GM21723 (cell line): ENCODE results near the gene CLEC18C.
"Not testable (repeated sequence)": the region's sequence is repeated elsewhere in the genome, so short reads cannot be mapped to it uniquely, and the experiment has no call there.

Source experiments
- ATAC-seq: cut with Tn5 transposase; IDR thresholded peaks from one replicate; pipeline ENCODE4 v1.9.1; 2021; ENCODE audit warnings: mild to moderate bottlenecking, moderate library complexity; ENCODE audit not compliant: unreplicated experiment

CLEC18C gene

DNA sequence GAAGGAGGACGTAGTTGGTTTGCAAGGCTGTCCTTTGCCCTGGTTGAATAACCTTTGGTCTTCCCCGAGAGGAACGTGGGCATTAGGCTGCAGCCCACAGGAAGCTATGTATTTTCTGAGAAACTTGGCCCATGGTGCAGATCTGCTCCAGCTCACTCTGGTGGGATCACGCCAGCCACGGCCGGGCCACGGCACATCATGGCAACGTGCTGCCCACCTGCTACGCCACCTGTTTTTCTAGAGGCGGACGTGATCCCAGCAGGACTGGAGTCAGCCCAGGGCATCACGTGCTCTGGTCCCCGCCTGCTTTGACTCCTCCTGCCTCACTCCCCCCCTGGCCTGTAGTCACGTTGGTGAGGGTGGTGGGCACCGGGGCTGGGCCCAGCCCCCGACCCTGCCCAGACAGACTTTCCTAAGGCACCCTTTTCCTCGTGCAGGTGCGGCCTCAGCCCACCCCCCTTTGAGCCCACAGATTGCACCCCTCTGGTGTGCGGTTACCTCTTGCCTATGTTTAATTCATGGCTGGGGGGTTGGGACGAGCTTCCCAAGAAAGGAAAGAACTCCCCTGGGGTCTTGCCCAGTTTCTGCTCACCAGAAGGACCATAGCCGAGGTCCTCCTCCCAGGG, at the start of gene CLEC18C:
Gene CLEC18C (plus strand): TSS at position 576 of the 626 bp plus-strand sequence. CDS start 492 bp downstream, outside the sequence.
- ATAC-seq: not testable (repeated sequence)

DNA sequence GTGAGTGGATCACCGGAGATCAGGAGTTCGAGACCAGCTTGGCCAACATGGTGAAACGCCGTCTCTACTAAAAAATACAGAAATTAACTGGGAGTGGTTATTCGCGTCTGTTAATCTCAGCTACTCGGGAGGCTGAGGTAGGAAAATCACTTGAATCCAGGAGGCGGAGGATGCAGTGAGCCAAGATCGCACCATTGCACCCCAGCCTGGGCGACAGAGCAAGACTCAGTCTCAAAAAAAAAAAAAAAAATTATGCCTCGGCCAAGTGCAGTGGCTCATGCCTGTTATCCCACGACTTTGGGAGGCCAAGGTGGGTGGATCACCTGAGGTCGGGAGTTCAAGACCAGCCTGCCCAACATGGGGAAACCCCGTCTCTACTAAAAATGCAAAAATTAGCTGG, 49.8 kb upstream of the CLEC18C start:
- ATAC-seq: not testable (repeated sequence)

DNA sequence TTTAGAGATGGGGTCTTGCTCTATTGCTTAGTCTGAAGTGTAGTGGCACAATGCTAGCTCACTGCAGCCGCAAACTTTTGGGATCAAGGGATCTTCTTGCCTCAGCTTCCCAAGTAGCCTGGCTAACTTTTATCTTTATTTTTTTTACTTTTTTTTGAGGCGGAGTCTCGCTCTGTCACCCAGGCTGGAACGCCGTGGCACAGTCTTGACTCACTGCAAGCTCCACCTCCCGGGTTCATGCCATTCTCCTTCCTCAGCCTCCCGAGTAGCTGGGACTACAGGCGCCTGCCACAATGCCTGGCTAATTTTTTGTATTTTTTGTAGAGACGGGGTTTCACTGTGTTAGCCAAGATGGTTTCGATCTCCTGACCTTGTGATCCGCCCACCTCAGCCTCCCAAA, 47.4 kb upstream of the CLEC18C start:
- not testable (repeated sequence) for ATAC-seq

DNA sequence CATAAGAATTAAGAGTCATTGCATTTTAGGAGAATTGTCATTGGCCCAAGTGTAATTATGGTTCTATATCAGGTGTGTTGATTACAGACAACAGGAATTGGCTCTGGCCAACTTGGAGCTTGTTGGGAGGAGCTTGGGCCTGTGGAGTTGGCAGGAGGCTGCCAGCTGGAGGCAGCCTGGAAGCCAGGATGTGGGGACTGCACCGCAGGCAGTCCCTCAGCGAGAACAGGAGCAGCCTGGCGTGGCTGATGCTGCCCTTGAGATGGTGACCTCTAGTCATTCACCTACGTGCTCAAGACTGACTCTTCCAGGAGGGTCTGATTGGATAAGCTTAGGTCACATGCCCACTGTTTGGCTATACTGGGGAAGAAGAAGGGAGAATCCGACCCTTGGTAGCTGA, 45.9 kb upstream of the CLEC18C start:
- not testable (repeated sequence) for ATAC-seq

DNA sequence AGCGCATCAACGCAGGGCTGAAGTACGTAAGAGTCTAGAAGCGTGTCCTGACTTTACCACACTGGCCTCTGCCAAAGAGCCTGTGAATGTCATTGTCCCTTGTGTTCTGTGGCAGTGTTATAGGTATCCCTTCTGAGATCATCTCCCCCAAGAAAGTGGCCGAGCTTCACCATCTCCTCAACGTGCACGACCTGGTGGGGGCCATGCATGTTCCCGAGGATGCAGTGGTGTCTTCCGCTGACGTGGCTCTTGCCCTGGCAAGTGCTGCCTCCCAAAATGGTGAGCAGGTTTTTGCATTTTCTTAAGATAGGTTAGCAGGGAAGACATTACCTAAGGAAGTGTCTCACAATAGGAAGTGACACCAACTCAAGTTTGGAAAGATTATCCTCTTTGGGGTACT, 44.7 kb upstream of the CLEC18C start:
- not testable (repeated sequence) for ATAC-seq

DNA sequence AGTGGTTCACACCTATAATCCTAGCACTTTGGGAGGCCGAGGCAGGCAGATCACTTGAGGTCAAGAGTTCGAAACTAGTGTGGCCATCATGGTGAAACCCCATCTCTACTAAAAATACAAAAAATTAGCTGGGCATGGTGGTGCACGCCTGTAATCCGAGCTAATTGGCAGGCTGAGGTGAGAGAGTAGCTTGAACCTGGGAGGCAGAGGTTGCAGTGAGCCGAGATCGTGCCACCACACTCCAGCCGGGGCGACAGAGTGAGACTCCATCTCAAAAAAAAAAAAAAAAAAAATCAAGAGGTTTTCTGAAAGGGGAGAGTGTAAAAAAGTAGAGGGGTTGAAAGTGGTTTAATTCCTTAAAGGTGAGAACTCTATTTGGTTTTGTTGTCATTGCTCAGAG, 37.8 kb upstream of the CLEC18C start:
- ATAC-seq: not testable (repeated sequence)

DNA sequence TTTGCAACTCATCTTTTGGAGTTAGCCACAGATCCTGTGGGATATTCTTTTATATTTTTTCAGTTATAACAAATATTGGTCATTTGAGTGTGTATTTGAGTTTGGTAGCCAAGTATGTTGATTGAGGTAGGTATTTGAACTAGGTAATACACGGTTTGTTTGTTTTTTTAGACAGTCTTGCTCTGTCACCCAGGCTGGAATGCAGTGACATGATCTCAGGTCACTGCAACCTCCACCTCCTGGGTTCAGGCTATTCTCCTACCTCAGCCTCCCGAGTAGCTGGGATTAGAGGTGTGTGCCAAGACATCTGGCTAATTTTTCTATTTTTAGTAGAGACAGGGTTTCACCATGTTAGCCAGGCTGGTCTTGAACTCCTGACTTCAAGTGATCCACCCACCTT, 37.0 kb upstream of the CLEC18C start:
- ATAC-seq: not testable (repeated sequence)

DNA sequence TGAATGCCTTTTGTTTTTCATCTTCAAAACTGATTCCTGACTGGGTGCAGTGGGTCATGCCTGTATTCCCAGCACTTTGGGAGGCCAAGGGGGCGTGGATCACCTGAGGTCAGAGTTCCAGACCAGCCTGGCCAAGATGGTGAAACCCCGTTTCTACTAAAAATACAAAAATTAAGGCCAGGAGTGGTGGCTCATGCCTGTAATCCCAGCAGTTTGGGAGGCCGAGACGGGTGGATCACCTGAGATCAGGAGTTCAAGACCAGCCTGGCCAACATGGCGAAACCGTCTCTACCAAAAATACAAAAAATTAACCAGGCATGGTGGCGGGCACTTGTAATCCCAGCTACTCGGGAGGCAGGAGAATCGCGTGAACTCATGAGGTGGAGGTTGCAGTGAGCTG, 30.8 kb upstream of the CLEC18C start:
- not testable (repeated sequence) for ATAC-seq

DNA sequence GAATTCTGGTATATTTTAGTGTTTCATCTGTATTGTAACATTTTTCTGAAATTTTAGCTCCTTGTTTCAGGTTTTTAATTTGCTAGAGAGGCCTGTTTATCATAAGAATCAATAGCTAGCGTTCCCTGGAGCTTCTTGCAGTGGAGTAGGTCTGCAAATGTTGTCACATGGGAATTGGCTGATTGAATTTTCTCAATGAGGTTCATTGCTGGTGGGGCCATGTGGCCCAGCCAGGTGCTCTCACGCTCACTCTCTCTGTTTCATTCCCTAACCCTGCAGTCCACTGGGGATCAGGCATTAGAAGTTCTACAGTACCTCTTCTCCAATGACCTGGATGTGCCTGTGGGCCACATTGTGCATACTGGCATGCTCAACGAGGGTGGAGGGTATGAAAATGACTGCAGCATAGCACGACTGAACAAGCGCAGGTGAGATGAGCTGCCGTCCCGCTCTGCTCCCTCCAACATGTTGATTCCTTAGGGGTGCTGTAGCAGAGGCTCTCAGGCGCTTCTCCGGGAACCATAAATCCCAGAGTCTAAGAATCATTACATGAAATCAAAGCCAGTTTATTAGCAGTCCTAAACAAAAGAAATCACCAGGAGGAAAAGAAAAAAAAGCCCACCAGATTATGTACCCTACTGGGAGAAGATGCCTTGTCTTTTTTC, 30.2 kb upstream of the CLEC18C start:
- ATAC-seq: not testable (repeated sequence)

DNA sequence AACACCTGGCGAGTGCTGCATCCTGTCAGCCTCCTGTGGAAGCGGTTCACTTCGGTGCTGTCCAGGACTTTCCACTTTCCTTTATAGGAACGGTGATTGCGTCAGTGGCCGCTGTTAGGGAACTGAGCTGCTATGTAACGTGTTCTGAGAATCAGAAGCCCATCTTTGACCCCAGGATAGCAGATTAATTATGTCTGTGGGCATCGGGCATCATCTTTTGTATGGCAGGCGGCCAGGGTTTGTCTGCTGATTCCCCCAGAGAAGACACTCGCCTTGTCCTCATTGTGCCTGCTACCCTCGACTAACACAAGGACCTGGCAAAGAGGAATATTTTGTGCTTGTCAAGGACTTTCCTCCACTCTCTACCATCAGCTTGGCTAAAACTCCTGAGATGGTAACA, 25.7 kb upstream of the CLEC18C start:
- ATAC-seq: not testable (repeated sequence)

DNA sequence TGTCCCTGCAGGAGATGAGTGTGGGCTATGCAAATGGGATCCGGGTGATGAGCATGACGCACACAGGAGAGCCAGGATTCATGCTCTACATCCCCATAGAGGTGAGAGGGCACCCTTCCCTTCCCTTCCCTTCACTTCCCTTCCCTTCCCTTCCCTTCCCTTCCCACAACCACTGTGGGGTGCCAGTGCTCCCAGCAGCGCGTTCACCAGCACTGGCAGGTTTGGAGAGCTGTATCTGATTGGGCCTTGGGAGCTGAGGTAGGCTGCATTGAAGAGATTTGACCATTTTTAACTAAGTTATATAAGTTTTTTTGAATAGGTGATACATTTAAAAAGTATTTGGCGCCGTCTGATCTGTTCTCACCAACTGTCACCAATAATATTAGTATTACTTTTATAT, 25.1 kb upstream of the CLEC18C start:
- not testable (repeated sequence) for ATAC-seq

DNA sequence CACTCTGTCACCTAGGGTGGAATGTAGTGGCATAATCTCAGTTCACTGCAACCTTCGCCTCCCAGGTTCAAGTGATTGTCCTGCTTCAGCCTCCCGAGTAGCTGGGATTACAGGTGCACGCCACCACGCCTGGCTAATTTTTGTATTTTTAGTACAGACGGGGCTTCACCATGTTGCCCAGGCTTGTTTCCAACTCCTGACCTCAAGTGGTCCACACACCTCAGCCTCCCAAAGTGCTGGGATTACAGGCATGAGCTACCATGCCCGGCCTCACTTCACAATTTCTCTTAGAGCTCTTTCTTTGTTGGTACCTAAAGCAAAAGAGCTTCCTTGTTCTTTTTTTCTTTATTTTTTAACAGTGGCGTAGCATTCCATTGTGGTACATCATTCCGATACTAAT, 24.3 kb upstream of the CLEC18C start:
- not testable (repeated sequence) for ATAC-seq

DNA sequence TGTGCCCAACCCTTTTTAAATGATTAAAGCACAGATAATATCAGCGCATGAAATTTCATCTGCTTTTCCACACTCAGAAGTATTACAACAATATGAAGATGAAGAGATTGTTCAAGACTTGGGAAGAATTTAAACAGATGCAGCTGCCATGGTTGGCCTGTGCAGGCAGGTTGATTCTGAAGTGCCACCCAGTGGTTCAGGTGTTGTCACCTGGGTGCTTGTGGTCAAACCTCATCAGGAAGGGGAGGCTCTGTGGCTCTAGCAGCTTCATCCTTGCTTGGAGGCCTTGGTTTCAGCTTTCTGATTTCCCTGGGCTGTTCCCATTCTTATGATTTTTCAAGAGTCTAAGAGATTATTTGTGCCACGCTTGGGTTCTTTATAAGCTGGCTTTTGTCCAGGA, 22.2 kb upstream of the CLEC18C start:
- no peak for ATAC-seq

DNA sequence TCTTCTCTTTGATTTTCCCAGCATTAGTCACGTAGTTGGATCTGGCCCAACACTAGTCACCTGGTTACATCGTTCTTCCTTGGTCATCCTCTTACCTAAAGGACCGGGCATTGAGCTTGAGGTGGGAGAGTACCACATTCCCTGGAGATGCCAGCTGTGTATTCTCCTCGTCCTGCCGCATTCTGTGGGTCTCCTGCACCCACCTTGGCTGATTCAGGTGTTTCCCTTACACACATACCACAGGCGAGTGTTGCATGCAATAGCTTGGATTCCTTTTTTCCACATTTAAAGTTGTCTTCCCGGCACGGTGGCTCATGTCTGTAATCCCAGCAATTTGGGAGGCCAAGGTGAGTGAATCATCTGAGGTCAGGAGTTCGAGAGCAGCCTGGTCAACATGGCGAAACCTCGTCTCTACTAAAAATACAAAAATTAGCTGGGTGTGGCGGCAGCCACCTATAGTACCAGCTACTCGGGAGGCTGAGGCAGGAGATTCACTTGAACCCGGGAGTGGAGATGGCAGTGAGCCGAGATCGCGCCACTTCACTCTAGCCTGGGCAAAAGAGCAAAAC, 21.6 kb upstream of the CLEC18C start:
- no peak for ATAC-seq

DNA sequence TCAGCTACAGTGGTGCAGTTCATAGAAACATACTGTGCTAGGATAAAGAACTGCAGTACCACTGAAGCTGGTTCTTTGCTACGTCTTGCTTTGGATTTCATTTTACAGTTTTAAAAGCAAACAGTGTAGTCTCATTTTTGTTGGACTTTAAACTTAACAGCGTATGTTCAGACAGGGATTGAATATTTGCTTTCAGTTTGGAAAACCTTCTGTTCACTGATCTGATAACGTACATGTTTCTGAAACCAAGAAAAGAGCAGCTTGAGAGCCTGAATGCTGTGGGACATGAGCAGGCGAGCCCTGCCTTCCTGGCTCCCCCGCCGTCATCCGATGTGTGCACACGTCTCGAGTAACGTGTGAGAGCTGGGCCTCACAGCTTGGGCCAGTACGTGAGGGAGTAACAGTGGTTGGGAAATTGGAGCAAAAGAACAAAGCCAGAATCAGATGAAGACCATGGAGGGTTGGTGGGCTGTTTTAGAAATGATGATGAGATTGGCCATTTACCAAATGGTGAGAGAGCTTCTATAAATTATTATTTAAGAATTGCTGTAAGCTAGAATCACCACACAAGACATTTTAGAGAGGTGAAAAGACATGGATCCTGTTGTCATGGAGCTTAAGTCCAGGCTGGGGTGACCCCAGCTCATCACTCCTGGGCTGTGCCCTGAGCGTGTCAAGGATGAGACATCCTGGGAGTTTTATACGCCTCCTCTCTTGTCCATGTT, 20.8 kb upstream of the CLEC18C start:
- ATAC-seq: no peak

DNA sequence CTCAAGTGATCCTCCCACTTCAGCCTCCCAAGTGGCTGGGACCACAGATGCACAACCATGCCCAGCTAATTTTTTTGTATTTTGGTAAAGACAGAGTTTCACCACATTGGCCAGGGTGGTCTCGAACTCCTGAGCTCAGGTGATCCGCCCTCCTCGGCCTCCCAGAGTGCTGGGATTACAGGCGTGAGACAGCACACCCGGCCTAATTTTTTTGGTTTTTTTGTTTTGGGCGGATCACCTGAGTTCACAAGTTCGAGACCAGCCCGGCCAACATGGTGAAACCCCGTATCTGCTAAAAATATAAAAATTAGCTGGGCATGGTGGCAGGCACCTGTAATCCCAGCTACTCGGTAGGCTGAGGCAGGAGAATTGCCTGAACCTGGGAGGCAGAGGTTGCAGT, 18.9 kb upstream of the CLEC18C start:
- not testable (repeated sequence) for ATAC-seq

DNA sequence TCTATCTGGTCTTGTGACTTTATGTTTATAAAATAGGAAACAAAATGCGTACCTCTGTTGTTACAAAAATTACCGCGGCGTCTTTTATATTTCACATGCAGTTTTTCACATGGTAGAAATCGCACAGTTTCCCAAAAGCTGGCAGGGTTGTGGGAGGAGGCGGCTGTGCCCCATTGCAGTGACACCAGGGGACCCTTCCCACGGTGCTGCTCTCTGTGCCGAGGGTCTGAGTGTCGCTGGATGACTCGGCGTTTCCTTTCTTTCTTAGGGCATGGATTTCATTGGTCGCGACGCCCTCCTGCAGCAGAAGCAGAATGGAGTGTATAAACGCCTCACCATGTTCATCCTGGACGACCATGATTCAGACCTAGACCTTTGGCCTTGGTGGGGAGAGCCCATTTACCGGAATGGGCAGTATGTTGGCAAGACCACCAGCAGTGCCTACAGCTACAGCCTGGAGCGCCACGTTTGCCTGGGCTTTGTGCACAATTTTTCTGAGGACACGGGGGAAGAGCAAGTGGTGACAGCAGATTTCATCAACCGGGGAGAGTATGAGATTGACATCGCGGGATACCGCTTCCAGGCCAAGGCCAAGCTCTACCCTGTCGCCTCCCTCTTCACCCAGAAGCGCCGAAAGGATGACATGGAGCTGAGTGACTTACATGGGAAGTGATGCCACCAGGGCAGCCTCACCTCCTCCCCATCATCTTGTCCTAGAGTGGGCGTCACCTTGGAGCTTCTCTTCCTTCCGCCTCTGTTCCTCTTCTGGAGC, 17.2 kb upstream of the CLEC18C start:
- ATAC-seq: no peak

DNA sequence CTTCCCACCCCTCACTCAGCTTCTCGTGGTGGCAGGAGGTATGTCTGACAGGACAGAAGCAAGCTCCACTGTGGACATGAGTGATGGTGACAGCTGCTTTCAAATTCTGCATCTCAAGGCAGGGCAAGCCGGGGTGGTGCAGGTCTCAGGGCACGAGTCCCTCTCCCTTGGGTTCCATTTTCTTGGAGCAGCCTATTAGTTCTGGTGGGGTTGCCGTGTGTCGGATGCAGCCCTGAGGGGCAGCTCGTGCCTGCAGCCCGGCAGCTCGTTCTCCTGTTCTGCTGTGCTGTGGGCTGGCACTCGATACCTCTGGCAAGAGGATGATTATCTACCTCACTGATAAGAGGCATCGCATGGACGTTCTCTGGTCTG, 16.5 kb upstream of the CLEC18C start:
- no peak for ATAC-seq

DNA sequence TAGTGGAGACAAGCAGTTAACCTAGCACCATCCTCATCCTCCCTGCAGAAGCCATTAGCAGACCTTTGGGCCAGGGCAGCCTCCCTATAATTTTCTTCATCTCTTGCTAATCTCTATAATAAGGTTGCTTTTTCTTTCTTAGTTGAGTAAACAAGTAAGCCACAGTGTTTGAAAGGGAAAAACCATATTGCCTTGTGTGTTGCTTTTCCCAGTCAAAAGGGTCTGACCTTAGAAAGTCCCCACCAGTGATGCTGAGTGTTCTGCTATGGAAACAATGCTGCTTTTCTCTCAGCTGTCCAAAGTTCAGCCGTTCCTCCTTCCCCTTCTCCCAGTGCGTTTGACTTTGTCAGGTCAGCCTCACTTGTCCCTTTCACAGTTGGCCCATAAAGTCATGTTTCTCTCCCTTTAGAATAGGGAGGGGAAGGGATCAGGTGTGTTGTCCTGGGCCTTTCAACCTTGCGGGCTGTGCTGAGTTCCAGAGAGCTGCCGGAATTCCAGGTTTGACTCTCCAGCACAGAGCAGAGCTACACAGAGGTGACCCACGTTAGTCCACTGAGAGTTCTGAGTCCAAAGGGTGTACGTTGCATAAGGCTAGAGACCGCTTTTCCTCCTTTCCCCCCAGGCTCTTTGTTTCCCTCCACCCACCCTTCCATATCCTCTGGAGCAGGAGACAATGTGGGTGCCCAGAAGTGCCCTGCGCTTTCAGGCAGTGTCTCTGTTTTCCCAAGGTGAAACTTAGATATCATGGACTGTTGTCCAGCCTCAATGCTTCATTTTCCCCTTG, 15.9 kb upstream of the CLEC18C start:
- ATAC-seq: no peak

DNA sequence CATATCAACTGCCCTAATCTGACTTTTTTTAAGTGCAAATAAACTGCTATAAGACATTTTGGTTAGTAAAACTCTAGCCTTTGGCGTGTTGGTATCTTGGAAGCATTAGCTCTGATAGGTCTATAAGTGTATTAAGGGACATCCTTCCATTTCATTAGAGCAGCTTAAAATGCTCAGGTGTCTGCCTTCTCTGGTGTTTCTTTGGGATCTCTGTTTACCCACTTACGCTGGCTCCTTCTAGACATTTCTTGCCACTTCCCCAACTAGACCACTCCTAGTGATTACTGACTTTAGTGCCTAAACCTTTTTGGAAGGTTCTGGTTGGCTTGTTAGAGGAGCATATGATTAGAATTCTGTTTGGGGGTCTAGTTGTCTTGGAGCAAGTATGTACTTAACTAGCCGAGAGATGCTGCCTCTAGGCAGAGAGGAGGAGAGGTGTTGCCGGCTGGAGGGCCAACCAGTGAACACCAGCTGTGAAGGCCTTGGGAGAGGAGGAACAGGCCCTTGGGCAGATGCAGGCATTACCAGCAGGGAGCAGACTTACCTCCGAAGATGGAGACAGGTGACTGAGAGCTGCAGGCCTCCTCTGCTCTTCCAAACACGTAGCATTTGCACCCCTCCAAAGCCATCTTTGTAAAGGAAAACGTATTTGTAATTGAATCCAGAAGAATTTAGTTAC, 15.2 kb upstream of the CLEC18C start:
- ATAC-seq: no peak
